ENCODE measurements around the gene FAM219B.
A peak's percentile ranks its signal among the peaks of the same experiment; 100 is the strongest.
"Not testable (repeated sequence)": the region's sequence is repeated elsewhere in the genome, so short reads cannot be mapped to it uniquely, and the experiment has no call there.

Gene FAM219B

DNA sequence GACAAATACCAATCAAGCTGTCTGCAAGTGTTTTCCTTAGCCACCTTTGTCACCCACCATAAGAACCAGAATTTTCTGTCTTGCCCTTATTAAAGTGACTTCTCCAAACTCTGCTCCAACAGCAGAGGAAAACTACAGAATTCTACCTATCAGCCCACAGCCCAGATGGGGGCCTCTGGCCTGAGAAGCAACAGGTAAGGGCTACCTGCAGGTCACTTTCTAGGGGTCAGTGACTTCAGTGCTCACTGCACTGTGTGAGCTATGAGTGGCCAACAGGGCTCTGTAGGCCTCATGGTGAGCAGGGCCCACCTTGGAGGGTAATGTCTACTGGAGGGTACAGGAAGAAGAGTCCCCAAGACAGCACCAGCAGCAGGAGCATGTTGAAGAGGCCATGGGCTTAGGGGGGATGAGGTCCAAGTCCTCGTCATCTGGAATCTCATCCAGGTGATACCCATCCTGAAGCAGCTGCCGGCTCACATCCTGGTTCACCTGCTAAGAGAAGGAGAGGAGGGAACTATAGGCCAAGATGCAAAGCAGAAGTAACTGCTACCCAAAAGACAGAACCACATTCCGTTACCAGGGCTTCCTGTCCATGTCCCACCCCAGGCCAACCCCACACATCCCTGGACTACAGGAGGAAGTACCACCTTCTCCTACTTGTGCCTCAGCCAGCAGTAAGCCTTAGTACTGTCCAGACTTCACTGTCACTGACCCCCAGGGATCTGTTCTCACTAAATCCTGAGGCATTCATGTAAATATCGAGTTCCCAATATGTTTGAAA, 4.2 kb downstream of the FAM219B start:
- DNase-seq, result peak in 3 of 4 experiments; percentile 28 to 36 (median 31)

DNA sequence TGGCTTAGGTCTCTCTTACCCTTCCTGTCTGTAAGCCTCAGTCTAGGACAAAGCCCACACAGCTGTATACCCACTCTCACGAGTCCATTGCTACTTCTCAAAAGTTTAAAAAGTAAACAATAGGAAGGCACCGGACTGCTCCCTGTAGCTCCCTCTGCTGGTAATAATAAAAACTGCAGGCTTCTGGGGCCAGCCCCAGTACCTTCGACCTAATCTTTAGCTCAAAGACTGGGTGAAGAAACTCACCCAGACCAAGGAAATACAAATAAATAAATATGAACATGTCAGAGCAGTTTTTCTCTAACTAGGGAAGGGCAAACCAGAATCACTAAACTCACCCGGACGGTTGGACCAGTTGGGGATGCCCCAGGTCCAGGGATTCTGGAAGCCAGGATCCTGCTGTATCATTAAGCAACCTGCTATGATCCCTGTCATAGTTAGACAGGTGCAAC, 5.0 kb downstream of the FAM219B start:
- peak; percentile 83 to 87 (median 84) for DNase-seq

DNA sequence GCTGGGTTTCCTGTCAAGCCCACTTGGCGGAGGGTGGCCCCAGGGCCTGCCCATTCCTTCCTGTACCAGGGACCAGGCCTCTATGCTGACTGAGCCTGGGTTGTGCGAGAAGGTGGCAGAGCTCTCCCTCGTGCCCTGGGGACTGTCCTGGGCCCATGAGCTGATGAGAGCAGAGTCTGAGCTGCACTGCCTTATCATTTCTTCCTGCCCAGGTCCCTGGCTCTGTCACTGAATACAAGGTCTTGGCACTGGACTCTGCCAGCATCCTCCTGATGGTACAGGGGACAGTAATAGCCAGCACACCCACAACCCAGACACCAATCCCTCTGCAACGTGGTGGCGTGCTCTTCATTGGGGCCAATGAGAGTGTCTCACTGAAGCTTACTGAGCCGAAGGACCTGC, 9.3 kb downstream of the FAM219B start:
- DNase-seq, result no peak

DNA sequence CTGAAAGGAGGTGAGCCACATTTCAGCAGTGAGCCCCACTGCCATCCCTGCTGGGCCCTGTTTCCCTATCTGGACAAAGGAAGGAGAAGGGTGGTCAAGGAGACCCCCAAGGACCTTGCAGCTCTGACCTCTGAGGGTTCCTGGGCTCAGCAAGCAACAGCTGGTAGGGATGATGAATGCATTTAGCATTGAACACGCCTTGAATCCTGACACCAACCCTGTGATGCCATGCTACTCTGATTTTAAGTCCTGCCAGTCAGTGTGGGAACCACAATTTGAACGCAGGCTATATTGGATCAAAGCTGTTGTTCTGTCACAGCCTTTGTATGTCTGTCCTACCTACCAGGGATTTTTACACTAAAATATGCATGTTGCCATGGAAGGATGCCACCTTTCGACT, 10.3 kb downstream of the FAM219B start:
- DNase-seq, result no peak

DNA sequence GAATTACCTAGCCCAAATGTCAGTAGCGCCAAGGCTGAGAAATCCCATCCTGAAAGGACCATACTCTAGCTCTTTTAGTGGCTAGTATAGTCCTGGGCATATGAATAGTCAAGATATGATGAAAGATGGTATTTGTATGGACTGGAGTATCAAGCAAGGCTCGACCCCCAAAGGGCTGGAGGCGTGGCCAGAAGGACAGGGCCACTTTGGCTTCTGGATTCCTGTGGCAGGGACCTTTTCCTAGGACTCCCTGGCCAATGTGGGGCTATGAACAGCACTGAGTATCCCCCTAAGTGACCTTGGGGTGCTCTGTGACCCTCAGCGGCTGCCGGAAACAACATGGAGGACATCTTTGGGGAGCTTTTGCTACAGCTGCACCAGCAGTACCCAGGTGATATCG, 10.8 kb downstream of the FAM219B start:
- DNase-seq, result peak in 1 of 4 experiments; percentile 1

DNA sequence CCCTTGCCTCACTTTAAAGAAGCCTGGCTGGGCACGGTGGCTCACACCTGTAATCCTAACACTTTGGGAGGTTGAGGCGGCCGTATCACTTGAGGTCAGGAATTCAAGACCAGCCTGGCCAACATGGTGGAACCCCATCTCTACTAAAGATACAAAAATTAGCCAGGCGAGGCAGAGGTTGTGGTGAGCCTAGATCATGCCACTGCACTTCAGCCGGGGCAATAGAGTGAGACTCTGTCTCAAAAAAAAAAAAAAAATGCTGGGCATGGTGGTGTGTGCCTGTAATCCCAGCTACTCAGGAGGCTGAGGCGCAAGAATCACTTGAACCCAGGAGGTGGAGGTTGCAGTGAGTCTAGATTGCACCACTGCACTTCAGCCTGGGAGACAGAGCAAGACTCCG, 12.3 kb downstream of the FAM219B start:
- DNase-seq, result not testable (repeated sequence)

DNA sequence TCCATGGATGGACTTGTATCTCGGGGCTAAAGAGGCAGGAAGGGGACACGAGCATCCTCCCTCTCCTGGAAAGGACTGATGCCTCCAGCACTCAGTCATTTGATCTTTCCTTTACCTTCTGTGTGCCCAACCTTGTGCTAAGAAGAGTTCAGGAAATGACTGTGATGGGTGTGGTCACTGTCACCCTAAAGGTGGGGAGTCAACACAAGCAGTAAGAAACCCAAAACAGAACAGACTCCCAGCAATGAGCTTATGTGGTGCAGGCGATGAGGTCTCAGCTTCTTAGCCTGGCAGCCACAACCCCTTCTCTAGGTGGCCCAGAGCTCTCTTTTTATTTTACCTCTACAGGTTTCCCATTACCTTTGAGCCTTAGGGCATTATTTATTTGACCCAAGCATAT, 13.0 kb downstream of the FAM219B start:
- DNase-seq, result no peak

DNA sequence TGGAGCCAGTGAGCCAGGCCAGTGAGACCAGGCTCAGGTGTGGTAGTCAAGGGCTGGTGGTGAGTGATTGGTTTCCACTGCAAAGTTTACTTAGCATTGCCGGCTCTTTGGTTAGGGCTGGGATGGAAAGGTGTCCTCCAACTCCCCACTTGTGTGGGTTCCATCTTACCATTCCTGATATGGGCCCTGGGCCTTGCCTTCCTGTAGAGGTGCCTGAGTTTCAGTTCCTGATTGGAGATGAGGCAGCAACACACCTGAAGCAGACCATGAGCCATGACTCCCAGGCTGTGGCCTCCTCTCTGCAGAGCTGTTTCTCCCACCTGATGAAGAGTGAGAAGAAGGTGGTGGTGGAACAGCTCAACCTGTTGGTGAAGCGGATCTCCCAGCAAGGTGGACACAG, 13.7 kb downstream of the FAM219B start:
- DNase-seq, result peak in 1 of 4 experiments; percentile 0

DNA sequence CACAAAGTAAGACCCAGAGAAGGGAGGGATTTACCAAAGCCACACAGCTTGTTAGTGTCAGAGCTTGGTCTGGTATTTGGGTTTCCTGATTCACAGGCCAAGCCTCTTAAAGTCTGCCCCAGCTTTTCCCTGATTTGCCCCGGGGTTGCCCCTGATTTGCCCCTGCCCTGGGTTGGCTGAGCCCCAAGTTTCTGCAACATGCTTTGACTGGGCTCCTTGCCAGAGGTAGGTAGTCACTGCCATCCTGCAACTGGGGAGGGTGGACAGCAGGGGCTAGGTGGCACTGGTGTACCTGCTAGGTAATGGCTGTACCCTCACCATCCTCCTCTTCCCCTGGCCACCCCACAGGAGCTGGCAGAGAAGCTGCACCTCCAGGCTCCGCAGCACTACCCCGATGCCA, 14.3 kb downstream of the FAM219B start:
- no peak for DNase-seq

DNA sequence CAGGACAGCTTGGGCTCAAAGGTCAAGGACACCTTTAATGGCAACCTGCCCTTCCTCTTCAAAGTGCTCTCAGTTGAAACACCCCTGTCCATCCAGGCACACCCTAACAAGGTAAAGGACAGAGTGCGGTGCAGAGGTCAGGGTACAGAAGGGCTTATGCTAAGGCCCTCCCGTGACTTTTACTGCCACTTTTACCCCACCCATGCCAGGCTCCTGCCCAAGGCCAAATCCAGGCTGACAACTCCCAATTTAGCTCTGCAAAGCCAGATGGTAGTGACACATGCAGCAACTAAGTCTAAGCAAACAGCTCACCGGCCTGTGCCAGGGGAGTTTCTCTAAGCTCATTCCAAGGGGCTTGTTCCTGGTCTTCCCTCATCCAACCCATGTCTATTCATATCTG, 15.2 kb downstream of the FAM219B start:
- DNase-seq, result no peak

DNA sequence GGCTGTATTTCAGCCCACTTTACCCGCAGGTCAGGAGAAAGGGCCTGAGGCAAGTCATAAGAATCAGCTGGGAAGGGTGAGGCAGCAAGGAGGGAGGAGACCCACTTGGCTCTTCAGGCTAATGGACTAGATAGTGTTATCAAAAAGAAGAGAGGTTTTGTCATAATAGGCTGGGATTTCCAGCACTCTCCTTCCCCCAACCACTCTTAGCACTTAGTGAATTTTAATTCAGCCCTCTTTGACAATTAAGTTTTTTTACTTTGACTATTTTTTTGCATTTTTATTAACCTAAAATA, 16.0 kb downstream of the FAM219B start:
- no peak for DNase-seq

DNA sequence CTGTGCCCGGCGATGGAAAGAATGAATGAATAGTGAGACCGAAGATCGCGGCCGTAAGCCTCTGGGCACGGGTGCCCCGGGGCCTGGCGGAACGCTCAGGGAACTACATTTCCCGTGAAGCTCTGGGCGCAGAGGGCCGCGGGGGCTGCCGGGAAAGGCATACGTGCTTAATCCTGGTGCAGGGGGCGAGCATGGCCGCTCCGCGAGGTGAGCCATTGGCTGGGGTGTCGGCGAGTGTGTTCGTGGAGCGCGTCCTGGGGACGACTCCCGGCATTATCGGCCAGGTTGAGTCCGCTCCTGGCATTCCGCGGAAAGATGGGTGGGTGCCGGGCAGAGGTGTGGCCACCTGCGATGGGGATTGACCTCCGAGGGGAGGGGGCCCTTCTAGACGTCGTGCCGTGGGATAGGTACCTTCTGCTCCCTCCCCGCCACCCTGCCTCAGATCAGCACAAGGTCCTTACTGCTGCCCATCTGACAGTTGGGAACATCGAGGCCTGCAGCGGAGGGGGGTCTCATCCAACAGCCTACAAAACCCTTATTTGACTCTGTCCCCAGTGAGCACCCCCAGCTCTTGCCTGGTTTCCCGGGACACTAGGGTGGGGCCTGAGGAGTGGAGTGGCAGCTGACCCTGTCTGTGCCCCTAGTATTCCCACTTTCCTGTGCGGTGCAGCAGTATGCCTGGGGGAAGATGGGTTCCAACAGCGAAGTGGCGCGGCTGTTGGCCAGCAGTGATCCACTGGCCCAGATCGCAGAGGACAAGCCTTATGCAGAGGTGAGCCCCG, 16.6 kb downstream of the FAM219B start, which contains the start of gene MPI:
Gene MPI (plus strand): TSS at position 160 of the 782 bp plus-strand sequence. CDS start 32 bp downstream, at position 192.
- peak; percentile 87 to 94 (median 90) for DNase-seq

DNA sequence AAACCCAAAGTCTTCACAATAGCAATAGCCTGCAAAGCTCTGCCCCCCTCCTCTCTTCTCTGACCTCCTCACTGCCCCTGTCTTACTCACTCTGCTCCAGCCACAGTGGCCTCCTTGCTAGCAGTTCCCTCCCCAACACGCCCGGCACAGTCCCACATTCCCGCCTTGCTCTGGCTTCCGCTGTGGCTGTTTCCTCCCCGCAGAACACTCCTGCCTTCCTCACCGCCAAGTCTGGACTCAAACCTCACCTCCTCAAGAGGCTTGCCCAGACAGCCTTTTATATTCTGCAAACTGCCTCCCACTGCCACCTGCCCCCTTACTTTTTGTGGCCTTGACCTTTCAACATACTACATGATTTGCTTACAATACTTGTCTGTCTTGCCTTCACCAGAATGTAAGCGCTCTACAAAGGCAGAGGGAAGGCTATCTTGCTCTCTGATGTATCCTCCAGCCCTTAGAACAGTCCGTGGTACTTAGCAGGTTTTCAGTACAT, 17.2 kb downstream of the FAM219B start:
- peak; percentile 54 to 79 (median 70) for DNase-seq

DNA sequence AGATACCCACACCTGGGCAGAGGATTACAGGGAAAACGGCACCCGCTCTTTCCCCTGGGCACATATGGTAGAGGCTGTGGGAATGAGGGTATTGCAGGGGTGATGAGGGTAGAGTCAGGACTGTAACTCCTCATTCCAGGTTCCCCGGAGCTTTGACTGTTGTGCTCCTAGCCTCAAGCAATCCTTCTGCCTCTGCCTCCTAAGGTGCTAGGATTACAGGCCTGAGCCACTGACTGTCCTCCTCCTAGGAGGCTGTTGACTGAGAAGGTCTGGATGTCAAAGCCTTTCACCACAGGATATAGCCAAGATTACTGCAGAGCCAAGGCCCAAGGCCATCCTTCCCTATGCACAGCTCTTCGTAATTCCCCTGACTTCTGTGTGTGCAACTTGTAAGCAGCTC, 17.9 kb downstream of the FAM219B start:
- DNase-seq, result peak in 1 of 4 experiments; percentile 14

DNA sequence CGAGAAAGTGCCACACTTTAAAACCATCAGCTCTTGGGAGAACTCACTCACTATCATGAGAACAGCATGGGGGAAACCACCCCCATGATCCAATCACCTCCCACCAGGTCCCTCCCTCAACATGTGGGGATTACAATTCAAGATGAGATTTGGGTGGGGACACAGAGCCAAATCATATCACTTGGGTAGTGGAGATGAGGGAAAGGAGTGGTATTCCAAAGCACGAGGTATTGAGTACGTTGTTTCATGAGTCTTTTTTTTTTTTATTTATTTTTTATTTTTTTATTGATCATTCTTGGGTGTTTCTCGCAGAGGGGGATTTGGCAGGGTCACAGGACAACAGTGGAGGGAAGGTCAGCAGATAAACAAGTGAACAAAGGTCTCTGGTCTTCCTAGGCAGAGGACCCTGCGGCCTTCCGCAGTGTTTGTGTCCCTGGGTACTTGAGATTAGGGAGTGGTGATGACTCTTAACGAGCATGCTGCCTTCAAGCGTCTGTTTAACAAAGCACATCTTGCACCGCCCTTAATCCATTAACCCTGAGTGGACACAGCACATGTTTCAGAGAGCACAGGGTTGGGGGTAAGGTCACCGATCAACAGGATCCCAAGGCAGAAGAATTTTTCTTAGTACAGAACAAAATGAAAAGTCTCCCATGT, 19.0 kb downstream of the FAM219B start:
- not testable (repeated sequence) for DNase-seq

DNA sequence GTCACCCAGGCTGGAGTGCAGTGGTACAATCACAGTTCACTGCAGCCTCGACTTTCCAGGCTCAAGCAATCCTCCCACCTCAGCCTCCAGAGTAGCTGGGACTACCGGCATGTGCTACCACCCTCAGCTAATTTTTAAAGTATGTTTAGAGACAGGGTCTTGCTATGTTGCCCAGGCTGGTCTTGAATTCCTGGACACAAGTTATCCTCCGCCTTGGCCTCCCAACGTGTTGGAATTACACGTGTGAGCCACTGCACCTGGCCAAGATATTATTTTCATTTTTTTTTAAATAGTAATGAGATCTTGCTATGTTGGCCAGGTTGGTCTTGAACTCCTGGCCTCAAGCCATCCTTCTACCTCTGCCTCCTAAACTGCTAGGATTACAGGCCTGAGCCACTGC, 21.2 kb downstream of the FAM219B start:
- DNase-seq, result no peak

DNA sequence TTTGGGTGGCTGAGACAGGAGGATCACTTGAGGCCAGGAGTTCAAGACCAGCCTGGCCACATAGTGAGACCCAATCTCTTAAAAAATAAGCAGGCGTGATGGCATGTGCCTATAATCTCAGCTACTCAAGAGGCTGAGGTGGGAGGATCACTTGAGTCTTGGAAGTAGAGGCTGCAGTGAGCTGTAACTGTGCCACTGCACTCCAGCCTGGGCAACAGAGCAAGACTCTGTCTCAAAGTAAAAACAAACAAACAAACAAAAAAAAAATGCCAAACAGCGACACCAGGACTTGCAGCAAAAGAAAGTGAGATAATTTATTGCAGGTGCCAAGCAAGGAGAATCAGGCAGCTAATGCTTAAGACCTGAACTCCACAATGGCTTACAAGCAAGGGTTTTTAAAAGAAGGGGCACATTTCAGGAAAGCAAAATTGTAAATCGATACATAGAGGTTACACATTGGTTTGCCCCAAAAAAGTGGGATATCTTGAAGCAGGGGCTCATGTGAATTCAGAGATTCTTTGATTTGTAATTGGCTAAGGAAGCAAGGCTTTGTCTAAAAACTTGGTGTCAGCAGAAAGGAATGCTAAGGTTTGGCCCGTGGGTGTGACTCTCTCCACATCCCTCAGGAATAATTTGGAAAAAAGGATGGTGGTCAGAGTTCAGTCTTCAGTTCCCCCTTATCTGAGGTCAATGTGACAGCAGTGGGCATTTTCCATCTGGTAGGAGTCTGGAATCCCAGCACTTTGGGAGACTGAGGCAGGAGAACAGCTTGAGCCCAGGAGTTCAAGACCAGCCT, 22.0 kb downstream of the FAM219B start:
- DNase-seq, result no peak

DNA sequence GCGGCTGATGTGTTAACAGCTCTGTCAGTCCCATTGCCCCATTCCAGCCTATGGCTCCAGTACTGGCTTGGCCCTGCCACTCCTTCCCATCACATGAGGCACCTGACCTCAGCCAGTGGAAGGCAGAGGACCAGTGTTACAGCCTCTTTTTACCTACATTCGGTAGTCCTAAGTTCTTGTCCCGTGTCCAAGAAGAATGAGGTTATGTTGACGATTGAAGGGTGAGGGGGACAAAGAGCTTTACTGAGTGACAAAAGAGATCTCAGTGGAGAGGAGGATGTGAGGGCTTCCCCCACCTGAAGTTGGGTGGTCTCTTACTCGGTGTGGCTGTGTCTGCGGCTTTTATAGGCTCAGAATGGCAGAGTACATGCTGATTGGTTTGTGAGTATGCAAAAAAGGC, 24.1 kb downstream of the FAM219B start:
- no peak for DNase-seq

DNA sequence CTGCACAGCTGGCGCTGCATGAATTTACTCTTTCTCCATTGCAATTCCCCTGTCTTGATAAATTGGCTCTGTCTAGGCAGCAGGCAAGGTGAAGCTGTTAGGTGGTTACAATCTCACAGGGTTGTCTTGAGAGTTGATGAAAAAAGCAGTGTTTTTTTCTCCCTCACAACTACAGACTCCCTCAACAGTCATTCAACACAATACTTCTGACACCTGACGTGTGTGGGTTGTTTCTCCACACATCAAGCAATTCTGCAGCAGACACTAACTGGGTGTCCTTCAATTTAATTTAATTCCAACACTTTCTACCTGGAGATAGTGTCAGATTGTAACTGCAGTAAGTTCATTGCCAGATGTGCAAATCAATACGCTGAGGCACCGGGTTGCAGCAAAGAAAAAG, 28.4 kb downstream of the FAM219B start:
- DNase-seq, result no peak

DNA sequence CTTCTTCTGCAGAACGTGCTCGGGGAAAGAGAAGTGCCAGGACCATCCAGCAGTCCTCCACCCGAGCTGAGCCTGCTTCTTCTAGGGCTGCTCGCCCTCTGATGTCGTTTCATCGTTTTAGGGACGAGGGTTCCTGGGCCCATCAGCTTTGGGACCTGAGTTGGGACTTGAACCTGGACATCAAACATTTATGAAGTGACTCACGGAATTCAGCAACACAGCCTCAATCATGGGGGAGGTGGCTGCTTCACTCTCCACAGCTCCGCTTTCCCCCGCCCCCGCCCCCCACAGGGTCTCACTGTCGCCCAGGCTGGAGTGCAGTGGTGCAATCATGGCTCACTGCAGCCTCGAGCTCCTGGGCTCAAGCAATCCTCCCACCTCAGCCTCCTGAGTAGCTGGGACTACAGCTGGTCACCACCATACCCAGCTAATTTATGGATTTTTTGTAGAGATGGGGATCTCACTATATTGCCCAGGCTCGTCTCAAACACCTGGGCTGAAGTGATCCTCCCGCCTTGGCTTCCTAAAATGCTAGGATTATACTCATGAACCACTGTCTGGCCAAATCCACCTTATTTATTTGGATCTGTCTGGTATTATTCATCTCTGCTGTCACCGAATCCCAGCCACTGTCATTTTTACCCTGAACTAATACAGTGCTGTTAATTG, 32.8 kb downstream of the FAM219B start:
- DNase-seq, result peak in 3 of 4 experiments; percentile 43 to 61 (median 55)

DNA sequence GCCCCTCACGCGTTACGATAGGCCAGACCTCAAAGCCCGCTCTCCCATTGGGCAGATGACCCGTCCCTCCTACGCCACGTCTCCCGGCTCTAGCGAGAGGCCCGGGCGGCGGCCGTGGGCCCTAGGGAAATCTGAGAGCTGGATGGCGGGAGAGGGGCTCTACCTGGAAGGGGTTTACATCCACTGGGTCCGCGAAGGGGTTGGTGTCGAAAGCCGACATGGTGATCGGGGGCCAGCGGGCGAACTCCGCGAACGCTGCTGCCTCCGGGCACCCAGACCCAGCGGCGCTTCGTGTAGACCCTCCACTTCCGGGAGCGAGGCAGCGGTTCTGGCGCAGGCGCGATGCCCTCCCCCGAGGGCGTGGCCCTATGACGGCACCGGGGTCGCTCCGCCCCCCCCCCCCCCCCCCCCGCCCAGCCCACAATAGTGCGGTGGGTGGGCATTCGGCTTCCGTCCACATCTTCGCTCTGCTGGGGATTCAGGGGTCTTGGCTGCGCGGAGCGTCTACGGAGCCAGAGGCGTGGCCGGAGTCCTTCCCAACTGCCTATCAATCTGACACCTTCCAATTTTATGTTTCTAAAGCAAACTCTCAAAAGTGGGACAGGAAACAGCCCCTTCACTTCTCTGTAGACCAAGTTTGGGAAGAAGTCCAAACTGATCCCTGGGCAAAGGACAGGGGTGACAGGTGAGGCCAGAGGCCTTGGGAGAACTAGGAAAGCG, 33.5 kb downstream of the FAM219B start, which contains the start of gene SCAMP2:
Gene SCAMP2 (minus strand): TSS at position 330 of the 720 bp plus-strand sequence. CDS start 110 bp downstream, at position 220.
- peak; percentile 94 to 98 (median 96) for DNase-seq
